Measurements from ENCODE around the gene NEU1.
"Not testable (repeated sequence)": the region's sequence is repeated elsewhere in the genome, so short reads cannot be mapped to it uniquely, and the experiment has no call there.

Gene NEU1

GRCh38 chr6:31847276-31847978 lies 15.2 kb downstream of the NEU1 start:
- no peak for DNase-seq
- TF ChIP-seq CTCF (IDR thresholded peaks at IDR 0.05; ENCODE audit: low read depth, low read length): no peak
- H3K9me3 ChIP-seq (ENCODE audit: severe bottlenecking): peaks cover 7% of the 10 kb centered on the region
- peaks cover 5% of the 10 kb centered on the region for H3K36me3 ChIP-seq
- H3K27me3 ChIP-seq (ENCODE audit: insufficient read depth, low read depth, severe bottlenecking): no peaks in the 10 kb centered on the region
- H3K4me3 ChIP-seq (ENCODE audit: low read depth, low read length): no peak overlapping the region
- no peak overlapping the region for H3K27ac ChIP-seq

GRCh38 chr6:31844507-31844906 lies 18.1 kb downstream of the NEU1 start:
- DNase-seq: no peak
- H3K36me3 ChIP-seq: peaks cover 33% of the 10 kb centered on the region
- no peak overlapping the region for H3K27ac ChIP-seq
- no peak overlapping the region for H3K4me3 ChIP-seq (ENCODE audit: low read depth, low read length)
- H3K27me3 ChIP-seq (ENCODE audit: insufficient read depth, low read depth, severe bottlenecking): no peaks in the 10 kb centered on the region
- no peak for TF ChIP-seq CTCF (IDR thresholded peaks at IDR 0.05; ENCODE audit: low read depth, low read length)
- peaks cover 4% of the 10 kb centered on the region for H3K9me3 ChIP-seq (ENCODE audit: severe bottlenecking)

- no peak for DNase-seq
- TF ChIP-seq CTCF (IDR thresholded peaks at IDR 0.05; ENCODE audit: low read depth, low read length): no peak
- H3K9me3 ChIP-seq (ENCODE audit: severe bottlenecking): peaks cover 4% of the 10 kb centered on the region
- peaks cover 58% of the 10 kb centered on the region for H3K36me3 ChIP-seq
- no peaks in the 10 kb centered on the region for H3K27me3 ChIP-seq (ENCODE audit: insufficient read depth, low read depth, severe bottlenecking)
- H3K27ac ChIP-seq: no peak overlapping the region
- H3K4me3 ChIP-seq (ENCODE audit: low read depth, low read length): no peak overlapping the region
Measured at GRCh38 chr6:31842053-31842452, 20.6 kb downstream of the NEU1 start.

- Histone ChIP-seq H3K27ac (peak overlapping the region; percentile 1; the same call in 1 of the 2 replicates), H3K36me3 (peaks cover 80% of the 10 kb centered on the region)
- H3K9me3 ChIP-seq (ENCODE audit: severe bottlenecking); H3K4me3 ChIP-seq (ENCODE audit: low read depth, low read length); H3K27me3 ChIP-seq (ENCODE audit: insufficient read depth, low read depth, severe bottlenecking); DNase-seq: not testable (repeated sequence)
Measured at GRCh38 chr6:31839779-31840126, 22.9 kb downstream of the NEU1 start.

- no peak for TF ChIP-seq CTCF (IDR thresholded peaks at IDR 0.05; ENCODE audit: low read depth, low read length)
- Histone ChIP-seq H3K9me3 (ENCODE audit: severe bottlenecking) (peaks cover 4% of the 10 kb centered on the region), H3K27ac (no peak overlapping the region), H3K36me3 (peaks cover 80% of the 10 kb centered on the region), H3K4me3 (ENCODE audit: low read depth, low read length) (no peak overlapping the region), H3K27me3 (ENCODE audit: insufficient read depth, low read depth, severe bottlenecking) (no peaks in the 10 kb centered on the region)
- DNase-seq: no peak
Measured at GRCh38 chr6:31838968-31839367, 23.7 kb downstream of the NEU1 start.

- not testable (repeated sequence) for H3K27ac ChIP-seq; H3K27me3 ChIP-seq (ENCODE audit: insufficient read depth, low read depth, severe bottlenecking); H3K4me3 ChIP-seq (ENCODE audit: low read depth, low read length); H3K9me3 ChIP-seq (ENCODE audit: severe bottlenecking); DNase-seq
- peaks cover 80% of the 10 kb centered on the region for H3K36me3 ChIP-seq
Measured at GRCh38 chr6:31838114-31838553, 24.5 kb downstream of the NEU1 start.
